Left ventricle myocardium inferior (tissue), 1 donor: ENCODE results near the gene HIGD1B. TPM values are rescaled to one million over a fixed set of nuclear protein-coding genes. Genes with fewer than 3 reads are reported as not detected.

Source experiments
- DNase-seq: peaks from one replicate; pipeline ENCODE4 v3.0.0-alpha.2; 2020
- H3K27ac ChIP-seq: fragments of 200-600 bp; replicated peaks from 2 replicates; pipeline ENCODE4 v1.8.0; 2021
- H3K27me3 ChIP-seq: fragments of 200-600 bp; 2 replicates; pipeline ENCODE4 v1.8.0; 2021; ENCODE audit warnings: low read depth
- H3K36me3 ChIP-seq: fragments of 200-600 bp; 2 replicates; pipeline ENCODE4 v1.8.0; 2021
- H3K4me1 ChIP-seq: fragments of 200-600 bp; 2 replicates; pipeline ENCODE4 v1.8.0; 2021
- H3K4me3 ChIP-seq: fragments of 200-600 bp; 2 replicates; pipeline ENCODE4 v1.8.0; 2021; ENCODE audit warnings: mild to moderate bottlenecking, moderate library complexity
- H3K9me3 ChIP-seq: fragments of 200-600 bp; replicated peaks from 2 replicates; pipeline ENCODE4 v1.8.0; 2021
- intact Hi-C: fragments of 100-400 bp; cut with micrococcal nuclease; formaldehyde crosslinking; loops from one replicate; pipeline ENCODE4 v1.11.0; 2022
- total RNA-seq: library from RNA; stranded (reverse); fragmentation: NEBNext Ultra II Directional; extraction: Animal tissue kit (Norgen Biotek cat#: 25700); gene quantifications from one replicate; pipeline ENCODE4 v1.2.1, GENCODE V29; 2021
- TF ChIP-seq, protein P1 (sequence below): fragments of 200-600 bp; IDR thresholded peaks from 2 replicates; pipeline ENCODE4 v1.8.0; 2021; ENCODE audit warnings: antibody characterized with exemption, mild to moderate bottlenecking, borderline replicate concordance
- donor health status: DM: no; HTN: yes; CAD: no; lungs with severe emphysema.

Gene HIGD1B
- total RNA-seq, 1 donor from 2014 or later = 18.3 TPM

DNA sequence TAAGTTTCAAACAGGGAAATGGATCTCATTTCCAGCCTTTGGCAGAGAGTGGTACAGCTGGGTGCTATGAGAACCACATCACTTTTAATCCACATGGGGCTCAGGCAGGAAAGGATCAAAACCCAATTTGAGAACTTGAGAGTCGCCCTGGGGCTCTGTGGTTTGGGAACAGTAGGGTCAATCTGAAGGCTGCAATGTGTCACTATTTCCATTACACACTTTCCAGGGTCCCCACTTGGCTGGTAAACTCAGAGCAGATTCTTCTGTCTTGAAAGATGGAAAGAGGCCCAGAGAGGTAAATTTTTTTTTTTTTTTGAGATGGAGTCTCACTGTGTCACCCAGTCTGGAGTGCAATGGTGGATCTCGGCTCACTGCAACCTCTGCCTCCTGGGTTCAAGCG lies 6.7 kb upstream of the HIGD1B start:
- no peaks in the 10 kb centered on the region for H3K27me3 ChIP-seq
- peaks cover 15% of the 10 kb centered on the region for H3K4me1 ChIP-seq
- H3K27ac ChIP-seq = peak overlapping the region; percentile 36
- no peak overlapping the region for H3K4me3 ChIP-seq
- TF ChIP-seq, protein P1, sequence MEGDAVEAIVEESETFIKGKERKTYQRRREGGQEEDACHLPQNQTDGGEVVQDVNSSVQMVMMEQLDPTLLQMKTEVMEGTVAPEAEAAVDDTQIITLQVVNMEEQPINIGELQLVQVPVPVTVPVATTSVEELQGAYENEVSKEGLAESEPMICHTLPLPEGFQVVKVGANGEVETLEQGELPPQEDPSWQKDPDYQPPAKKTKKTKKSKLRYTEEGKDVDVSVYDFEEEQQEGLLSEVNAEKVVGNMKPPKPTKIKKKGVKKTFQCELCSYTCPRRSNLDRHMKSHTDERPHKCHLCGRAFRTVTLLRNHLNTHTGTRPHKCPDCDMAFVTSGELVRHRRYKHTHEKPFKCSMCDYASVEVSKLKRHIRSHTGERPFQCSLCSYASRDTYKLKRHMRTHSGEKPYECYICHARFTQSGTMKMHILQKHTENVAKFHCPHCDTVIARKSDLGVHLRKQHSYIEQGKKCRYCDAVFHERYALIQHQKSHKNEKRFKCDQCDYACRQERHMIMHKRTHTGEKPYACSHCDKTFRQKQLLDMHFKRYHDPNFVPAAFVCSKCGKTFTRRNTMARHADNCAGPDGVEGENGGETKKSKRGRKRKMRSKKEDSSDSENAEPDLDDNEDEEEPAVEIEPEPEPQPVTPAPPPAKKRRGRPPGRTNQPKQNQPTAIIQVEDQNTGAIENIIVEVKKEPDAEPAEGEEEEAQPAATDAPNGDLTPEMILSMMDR = no peak
- no peaks in the 10 kb centered on the region for H3K9me3 ChIP-seq
- no peaks in the 10 kb centered on the region for H3K36me3 ChIP-seq
- intact Hi-C loops = no loop called here
- no peak for DNase-seq

DNA sequence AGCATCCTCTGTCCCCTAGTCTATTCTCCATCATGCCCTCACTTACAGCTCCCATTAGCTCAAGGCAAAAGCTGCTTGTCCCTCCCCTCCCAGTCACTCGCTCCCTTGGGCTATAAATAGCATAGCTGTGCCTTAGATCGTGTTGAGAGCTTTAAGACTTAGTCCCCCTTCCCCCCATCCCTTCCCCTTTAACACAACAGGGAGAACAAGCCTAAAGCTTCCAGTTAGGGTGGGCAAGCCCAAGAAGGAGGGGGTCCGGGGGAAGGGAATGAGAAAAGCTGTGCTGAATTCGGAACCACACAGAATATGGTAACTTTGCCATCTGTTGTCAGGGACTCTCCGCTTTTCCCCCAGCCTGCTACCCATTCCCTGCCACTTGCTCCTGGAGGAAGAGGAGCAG lies 4.9 kb upstream of the HIGD1B start:
- intact Hi-C loops = no loop called here
- TF ChIP-seq, protein P1 = no peak
- H3K36me3 ChIP-seq = no peaks in the 10 kb centered on the region
- no peaks in the 10 kb centered on the region for H3K27me3 ChIP-seq
- no peak overlapping the region for H3K4me3 ChIP-seq
- peak overlapping the region; percentile 81 for H3K27ac ChIP-seq
- DNase-seq = no peak
- H3K4me1 ChIP-seq = peaks cover 15% of the 10 kb centered on the region
- no peaks in the 10 kb centered on the region for H3K9me3 ChIP-seq

DNA sequence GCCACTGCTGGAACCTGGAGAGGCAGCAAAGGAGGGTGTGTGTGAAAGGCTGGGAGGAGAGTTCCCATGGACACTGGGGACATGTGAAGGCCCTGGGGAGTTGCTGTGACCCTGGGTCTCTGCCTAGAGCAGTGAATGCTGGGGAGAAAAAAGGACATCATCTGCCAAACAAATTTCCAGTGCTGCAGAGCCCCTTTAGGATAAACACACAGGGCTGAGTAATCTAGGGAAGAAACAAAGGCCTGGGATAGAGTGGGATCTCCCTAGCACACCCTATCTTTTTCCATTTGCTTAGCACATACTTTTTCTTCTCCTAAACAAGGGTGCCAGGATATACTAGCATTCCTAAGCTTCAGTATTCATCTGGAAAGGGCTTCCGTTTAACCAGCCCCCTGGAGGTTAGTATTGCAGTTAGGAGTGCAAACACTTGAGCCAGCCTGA lies 3.3 kb upstream of the HIGD1B start:
- H3K4me1 ChIP-seq = peaks cover 15% of the 10 kb centered on the region
- H3K9me3 ChIP-seq = no peaks in the 10 kb centered on the region
- peak overlapping the region; percentile 81 for H3K27ac ChIP-seq
- DNase-seq = peak; percentile 61
- intact Hi-C loops = no loop called here
- TF ChIP-seq, protein P1 = no peak
- H3K4me3 ChIP-seq = no peak overlapping the region
- no peaks in the 10 kb centered on the region for H3K36me3 ChIP-seq
- H3K27me3 ChIP-seq = no peaks in the 10 kb centered on the region

DNA sequence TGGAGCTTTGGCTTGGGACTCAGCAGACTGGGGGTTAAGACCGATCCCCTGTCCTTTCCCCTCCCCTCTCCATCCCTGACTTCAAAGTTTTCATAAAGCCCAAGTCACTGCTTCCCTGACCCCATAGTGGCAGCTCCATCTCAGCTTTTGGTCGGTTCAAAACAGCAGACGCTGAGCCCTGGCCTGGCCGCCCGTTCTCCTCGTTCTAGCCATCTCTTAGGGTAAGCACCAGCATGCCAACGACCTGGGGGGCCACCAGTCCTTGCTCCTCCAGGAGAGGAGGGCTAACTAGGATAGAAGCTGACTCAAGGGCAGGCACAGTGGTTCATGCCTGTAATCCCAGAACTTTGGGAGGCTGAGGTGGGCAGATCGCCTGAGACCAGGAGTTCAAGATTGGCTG lies 1.5 kb upstream of the HIGD1B start:
- TF ChIP-seq, protein P1 = no peak
- intact Hi-C loops = no loop called here
- Histone ChIP-seq H3K9me3 (no peaks in the 10 kb centered on the region), H3K27me3 (no peaks in the 10 kb centered on the region), H3K4me1 (peaks cover 15% of the 10 kb centered on the region), H3K27ac (peak overlapping the region; percentile 79), H3K4me3 (no peak overlapping the region), H3K36me3 (peaks cover 15% of the 10 kb centered on the region)
- DNase-seq = no peak

DNA sequence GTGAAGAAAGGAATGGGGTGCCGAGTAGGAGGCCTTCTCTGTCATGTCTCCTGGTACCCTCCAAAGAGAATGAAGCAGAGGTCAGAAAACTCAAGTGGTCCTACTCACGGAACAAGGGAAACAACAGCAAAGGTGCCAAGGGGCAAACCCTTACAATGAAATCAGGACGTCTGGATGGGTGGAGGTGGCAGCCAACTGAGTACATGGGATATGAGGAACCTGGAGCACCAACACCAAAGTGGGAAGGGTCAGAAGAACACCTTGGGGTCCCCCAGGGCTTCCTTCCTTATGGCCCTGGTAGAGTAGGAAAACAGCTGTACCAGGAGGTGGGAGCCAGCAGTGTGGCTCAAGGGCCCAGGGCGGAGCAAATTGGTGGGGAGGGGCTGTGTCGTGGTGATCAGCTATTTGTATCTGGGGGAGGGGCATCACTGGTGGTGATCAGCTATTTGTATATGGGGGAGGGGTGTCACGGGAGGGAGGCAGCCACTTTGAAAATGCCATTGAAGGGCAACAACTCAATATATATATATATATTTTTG lies 643 bp downstream of the HIGD1B start:
- intact Hi-C loops = no loop called here
- TF ChIP-seq, protein P1 = no peak
- peak overlapping the region; percentile 79 for H3K27ac ChIP-seq
- H3K4me3 ChIP-seq = peak overlapping the region; percentile 56
- H3K27me3 ChIP-seq = no peaks in the 10 kb centered on the region
- H3K36me3 ChIP-seq = peaks cover 36% of the 10 kb centered on the region
- H3K4me1 ChIP-seq = peaks cover 2% of the 10 kb centered on the region
- DNase-seq = peak; percentile 23
- H3K9me3 ChIP-seq = no peaks in the 10 kb centered on the region
